Activated B cell treated with CpG ODN at 0.5 μM for 24 hours (primary cell): Measurements from ENCODE around the gene CCDC170. TPM values are rescaled to one million over a fixed set of nuclear protein-coding genes. Genes with fewer than 3 reads are reported as not detected.

Source experiments
- ATAC-seq: fragments of 200-7000 bp; cut with Tn5 transposase; one replicate; pipeline ENCODE4 v1.10.0; 2021; ENCODE audit warnings: low read depth, mild to moderate bottlenecking, moderate library complexity
- CTCF ChIA-PET: fragments of 350-600 bp; sonication (Branson Sonifier 250); formaldehyde crosslinking; loops from one replicate; lab custom pipeline; 2021; ENCODE audit warnings: antibody characterized with exemption; lab: Charles Lee
- POLR2A ChIA-PET: fragments of 350-600 bp; sonication (Branson Sonifier 250); formaldehyde crosslinking; loops from one replicate; lab custom pipeline; 2021; ENCODE audit warnings: antibody characterized with exemption; lab: Charles Lee
- DNase-seq: peaks from one replicate; pipeline ENCODE4 v3.0.0; 2022
- H3K27ac Mint-ChIP-seq: one replicate; pipeline ENCODE4 v1.8.0; 2020; ENCODE audit warnings: mixed read lengths
- H3K27me3 Mint-ChIP-seq: one replicate; pipeline ENCODE4 v1.8.0; 2021; ENCODE audit warnings: mixed read lengths
- H3K36me3 Mint-ChIP-seq: one replicate; pipeline ENCODE4 v1.8.0; 2021; ENCODE audit warnings: low read depth, mixed read lengths
- H3K4me1 Mint-ChIP-seq: one replicate; pipeline ENCODE4 v1.8.0; 2021; ENCODE audit warnings: mixed read lengths
- H3K4me3 Mint-ChIP-seq: one replicate; pipeline ENCODE4 v1.8.0; 2020; ENCODE audit warnings: mild to moderate bottlenecking, mixed read lengths
- H3K9me3 Mint-ChIP-seq: one replicate; pipeline ENCODE4 v1.8.0; 2020; ENCODE audit warnings: mixed read lengths
- intact Hi-C: fragments of 100-400 bp; cut with micrococcal nuclease; formaldehyde crosslinking; loops from one replicate; pipeline ENCODE4 v1.15.1; 2024
- total RNA-seq: library from RNA; stranded (reverse); gene quantifications from 2 replicates; pipeline ENCODE4 v1.2.3, GENCODE V29; 2022
- TF ChIP-seq, protein P1 (sequence below): fragments of 200-600 bp; IDR thresholded peaks from one replicate; pipeline ENCODE4 v1.8.0; 2022; ENCODE audit warnings: antibody characterized with exemption, mild to moderate bottlenecking

Gene CCDC170
- total RNA-seq, 1 donor from 2014 or later: not detected

DNA sequence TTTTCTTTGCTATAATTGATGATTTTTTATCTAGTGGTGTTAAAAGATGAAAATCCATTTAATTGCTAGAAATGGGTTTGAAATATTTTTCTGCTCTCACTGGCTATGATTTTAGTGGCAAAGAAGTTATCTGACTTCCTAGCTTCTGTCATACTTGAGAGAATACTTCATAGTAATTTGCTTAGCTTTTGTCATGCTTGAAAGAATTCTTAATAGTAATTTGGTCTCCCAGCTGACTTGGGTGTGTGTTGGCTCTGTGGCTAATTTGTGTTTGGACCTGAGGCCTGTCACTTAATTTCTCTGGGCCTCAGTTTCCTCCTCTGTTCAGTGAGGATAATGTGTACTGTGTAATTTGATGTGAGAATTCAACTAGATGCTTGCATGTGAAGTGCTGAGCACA is 29.1 kb upstream of the CCDC170 start:
- intact Hi-C loops: no loop called here
- Mint-ChIP-seq H3K36me3 (peaks cover 46% of the 10 kb centered on the region), H3K27me3 (no peaks in the 10 kb centered on the region), H3K27ac (no peak overlapping the region), H3K9me3 (no peaks in the 10 kb centered on the region), H3K4me3 (no peak overlapping the region), H3K4me1 (peaks cover 18% of the 10 kb centered on the region)
- ATAC-seq: no peak
- ChIA-PET POLR2A (no interaction called here), CTCF (no interaction called here)
- TF ChIP-seq, protein P1, sequence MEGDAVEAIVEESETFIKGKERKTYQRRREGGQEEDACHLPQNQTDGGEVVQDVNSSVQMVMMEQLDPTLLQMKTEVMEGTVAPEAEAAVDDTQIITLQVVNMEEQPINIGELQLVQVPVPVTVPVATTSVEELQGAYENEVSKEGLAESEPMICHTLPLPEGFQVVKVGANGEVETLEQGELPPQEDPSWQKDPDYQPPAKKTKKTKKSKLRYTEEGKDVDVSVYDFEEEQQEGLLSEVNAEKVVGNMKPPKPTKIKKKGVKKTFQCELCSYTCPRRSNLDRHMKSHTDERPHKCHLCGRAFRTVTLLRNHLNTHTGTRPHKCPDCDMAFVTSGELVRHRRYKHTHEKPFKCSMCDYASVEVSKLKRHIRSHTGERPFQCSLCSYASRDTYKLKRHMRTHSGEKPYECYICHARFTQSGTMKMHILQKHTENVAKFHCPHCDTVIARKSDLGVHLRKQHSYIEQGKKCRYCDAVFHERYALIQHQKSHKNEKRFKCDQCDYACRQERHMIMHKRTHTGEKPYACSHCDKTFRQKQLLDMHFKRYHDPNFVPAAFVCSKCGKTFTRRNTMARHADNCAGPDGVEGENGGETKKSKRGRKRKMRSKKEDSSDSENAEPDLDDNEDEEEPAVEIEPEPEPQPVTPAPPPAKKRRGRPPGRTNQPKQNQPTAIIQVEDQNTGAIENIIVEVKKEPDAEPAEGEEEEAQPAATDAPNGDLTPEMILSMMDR: no peak
- DNase-seq: no peak

DNA sequence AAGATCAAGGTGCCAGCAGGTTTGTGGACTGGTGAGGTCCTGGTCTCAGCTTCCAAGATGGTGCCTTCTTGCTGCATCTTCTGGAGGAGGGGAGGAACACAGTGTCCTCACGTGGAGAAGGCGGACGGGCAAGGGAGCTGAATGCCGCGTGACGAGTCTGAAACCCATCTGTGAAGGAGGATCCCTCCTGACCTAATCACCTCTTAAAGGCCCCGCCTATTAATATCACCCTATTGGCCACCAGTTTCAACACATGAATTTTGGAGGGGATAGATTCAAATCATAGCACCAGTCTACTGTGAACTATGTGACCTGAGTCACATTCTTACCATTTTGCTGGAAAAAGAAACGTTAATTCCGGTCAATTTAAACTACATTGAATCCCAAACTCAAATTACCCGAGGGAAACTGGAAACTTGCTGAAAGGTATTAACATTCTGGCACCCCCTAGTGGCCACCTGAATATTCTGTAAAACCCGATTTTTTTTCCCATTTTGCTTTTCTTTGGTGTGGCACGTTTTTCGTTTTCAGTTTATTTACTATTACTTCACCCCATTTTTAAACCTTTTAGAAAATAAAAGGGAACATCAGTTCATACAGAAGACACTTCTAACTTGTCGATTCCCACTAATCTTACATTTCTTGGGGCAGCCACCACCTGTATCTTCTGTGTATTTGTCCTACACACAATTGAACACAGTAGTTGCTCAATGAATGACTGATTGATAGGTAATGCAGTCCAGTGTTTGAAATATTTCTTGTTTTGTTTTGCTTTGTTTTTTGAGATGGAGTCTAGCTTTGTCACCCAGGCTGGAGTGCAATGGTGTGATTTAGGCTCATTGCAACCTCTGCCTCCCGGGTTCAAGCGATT is 17.9 kb upstream of the CCDC170 start:
- Mint-ChIP-seq H3K4me3 (peak overlapping the region; percentile 44), H3K27me3 (no peaks in the 10 kb centered on the region), H3K27ac (no peak overlapping the region), H3K36me3 (no peaks in the 10 kb centered on the region), H3K4me1 (peaks cover 9% of the 10 kb centered on the region), H3K9me3 (no peaks in the 10 kb centered on the region)
- ChIA-PET CTCF (interaction anchor here (0.7 to 1.8 kb wide), 8 partner anchors 16 to 584 kb away, joined by 3 to 5 read pairs (median 3); partner anchors contain the start of gene RMND1), POLR2A (interaction anchor here (0.7 kb wide), 1 partner anchor 575 kb away, joined by 4 read pairs; no protein-coding TSS in a partner anchor)
- intact Hi-C loops: loop anchor here (1.0 to 10.0 kb wide), 6 partner anchors 24 to 584 kb away; partner anchors contain the start of gene RMND1
- DNase-seq: no peak
- peak; percentile 31 for ATAC-seq
- TF ChIP-seq, protein P1: peak; percentile 97

DNA sequence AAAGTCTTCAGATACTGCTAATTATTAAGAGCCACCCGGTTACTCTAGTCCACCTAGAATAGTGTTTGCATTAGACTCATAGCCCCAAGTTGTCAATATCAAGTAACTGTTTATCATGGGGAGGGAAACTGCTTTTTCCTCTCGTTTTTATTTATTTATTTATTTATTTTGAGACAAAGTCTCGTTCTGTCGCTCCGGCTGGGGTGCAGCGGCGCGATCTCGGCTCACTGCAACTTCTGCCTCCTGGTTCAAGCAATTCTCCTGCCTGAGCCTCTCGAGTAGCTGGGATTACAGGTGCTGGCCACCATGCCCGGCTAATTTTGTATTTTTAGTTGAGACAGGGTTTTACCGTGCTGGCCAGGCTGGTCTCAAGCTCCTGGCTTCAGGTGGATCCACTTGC is 16.1 kb upstream of the CCDC170 start:
- CTCF ChIA-PET: interaction anchor here (1.8 kb wide), 1 partner anchor 463 kb away, joined by 4 read pairs; no protein-coding TSS in a partner anchor

DNA sequence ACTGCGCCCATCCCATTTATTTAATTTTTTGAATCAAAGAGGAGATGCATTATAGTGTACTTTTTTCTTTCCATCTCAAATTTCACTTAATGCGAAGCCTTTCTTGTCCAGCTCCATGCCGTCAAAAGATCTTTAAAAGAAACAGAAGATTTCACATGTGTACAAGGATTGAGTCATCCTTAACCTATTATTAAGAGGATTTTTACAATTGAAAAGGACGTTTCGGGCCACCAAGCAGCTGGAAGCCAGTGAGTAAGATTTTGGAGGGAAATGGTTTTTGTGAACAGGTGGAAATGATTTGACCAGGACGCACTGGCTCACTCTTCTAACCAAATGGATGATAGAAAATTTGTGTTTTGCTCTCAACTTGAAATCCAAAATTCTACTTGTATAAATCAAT is 15.1 kb upstream of the CCDC170 start:
- no peaks in the 10 kb centered on the region for H3K36me3 Mint-ChIP-seq
- POLR2A ChIA-PET: no interaction called here
- DNase-seq (no peak), ATAC-seq (no peak)
- intact Hi-C loops: loop anchor here (10.0 kb wide), 1 partner anchor 154 kb away; no protein-coding TSS in a partner anchor
- H3K27me3 Mint-ChIP-seq: no peaks in the 10 kb centered on the region
- no peaks in the 10 kb centered on the region for H3K9me3 Mint-ChIP-seq
- TF ChIP-seq, protein P1: no peak
- CTCF ChIA-PET: no interaction called here
- H3K4me1 Mint-ChIP-seq: peaks cover 28% of the 10 kb centered on the region
- no peak overlapping the region for H3K27ac Mint-ChIP-seq
- no peak overlapping the region for H3K4me3 Mint-ChIP-seq

More for the DNA sequence above, 16.1 kb upstream of the CCDC170 start:
- POLR2A ChIA-PET: no interaction called here
- ATAC-seq (no peak), DNase-seq (no peak)
- Mint-ChIP-seq H3K27me3 (no peaks in the 10 kb centered on the region), H3K4me1 (peaks cover 26% of the 10 kb centered on the region), H3K36me3 (no peaks in the 10 kb centered on the region), H3K27ac (no peak overlapping the region), H3K4me3 (no peak overlapping the region), H3K9me3 (no peaks in the 10 kb centered on the region)
- intact Hi-C loops: loop anchor here (10.0 kb wide), 1 partner anchor 153 kb away; no protein-coding TSS in a partner anchor
- TF ChIP-seq, protein P1: no peak

DNA sequence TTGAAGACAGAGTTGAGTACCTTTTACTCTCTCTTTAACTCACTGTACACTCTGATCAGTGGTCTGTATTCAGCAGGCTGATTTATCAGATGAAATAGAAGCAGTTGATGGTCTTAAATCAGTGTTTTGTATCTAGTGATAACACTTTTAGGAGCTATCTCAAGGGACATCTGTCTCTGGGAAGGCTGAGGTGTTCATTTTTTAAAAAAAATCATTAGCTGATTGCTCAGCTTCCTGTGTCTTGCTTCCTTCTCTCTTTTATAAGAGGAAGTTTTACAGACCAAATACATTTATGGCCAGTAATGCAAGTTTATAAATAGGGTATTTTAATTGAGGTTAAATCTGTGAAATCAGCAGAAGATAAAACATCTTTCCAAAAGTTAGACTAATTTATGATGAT is 12.0 kb upstream of the CCDC170 start:
- no peaks in the 10 kb centered on the region for H3K27me3 Mint-ChIP-seq
- TF ChIP-seq, protein P1: no peak
- no peaks in the 10 kb centered on the region for H3K36me3 Mint-ChIP-seq
- no peaks in the 10 kb centered on the region for H3K9me3 Mint-ChIP-seq
- H3K4me3 Mint-ChIP-seq: peak overlapping the region; percentile 28
- H3K27ac Mint-ChIP-seq: peak overlapping the region; percentile 75
- peaks cover 19% of the 10 kb centered on the region for H3K4me1 Mint-ChIP-seq
- DNase-seq (no peak), ATAC-seq (peak; percentile 42)
- intact Hi-C loops: no loop called here
- CTCF ChIA-PET: interaction anchor here (0.6 kb wide), 1 partner anchor 590 kb away, joined by 3 read pairs; no protein-coding TSS in a partner anchor
- POLR2A ChIA-PET: interaction anchor here (0.6 to 1.0 kb wide), 3 partner anchors 11 to 326 kb away, joined by 3 to 7 read pairs (median 3); no protein-coding TSS in a partner anchor
